Cardiac fibroblast (primary cell): Measurements from ENCODE around the gene ZNF181.
A peak's percentile ranks its signal among the peaks of the same experiment; 100 is the strongest.

ENCODE experiments used
- DNase-seq, 2 donors: peaks; one replicate each; pipeline versions ENCODE4 v3.0.0 to v3.0.0-alpha.2; 2010; ENCODE audit warnings: low read depth in 2 of 2
- H3K4me3 ChIP-seq, 2 donors: replicated peaks in 1 of 2; 1 replicate in 1 of 2; 2 replicates in 1 of 2; pipeline ENCODE4 v1.5.1; 2011; ENCODE audit warnings: low read depth in 2 of 2, low read length in 2 of 2, mild to moderate bottlenecking in 2 of 2, moderate library complexity in 1 of 2
- CTCF ChIP-seq: IDR thresholded peaks from one replicate; pipeline ENCODE4 v1.5.1; 2011; ENCODE audit warnings: low read depth, mild to moderate bottlenecking, low read length, inconsistent platforms

Gene ZNF181

DNA sequence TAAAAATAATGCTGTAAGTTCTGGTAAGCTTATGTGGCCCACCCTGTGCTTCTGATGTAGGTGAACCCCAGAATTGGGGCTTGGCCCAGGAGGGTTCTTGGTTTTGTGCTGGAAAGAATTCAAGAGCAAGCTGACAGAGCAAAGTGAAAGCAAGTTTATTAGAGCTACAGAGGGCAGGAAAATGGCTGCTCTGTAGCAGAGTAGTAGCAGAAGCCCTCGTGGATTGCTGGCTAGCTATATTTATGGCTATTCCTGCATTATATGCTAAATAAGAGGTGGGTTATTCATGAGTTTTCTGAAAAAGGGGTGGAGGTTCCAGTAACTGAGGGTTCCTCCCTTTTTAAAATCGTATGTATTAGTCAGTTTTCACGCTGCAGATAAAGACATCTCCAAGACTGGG is 59.5 kb downstream of the ZNF181 start:
- no peak for TF ChIP-seq CTCF
- no peak for DNase-seq
- no peak overlapping the region for H3K4me3 ChIP-seq

DNA sequence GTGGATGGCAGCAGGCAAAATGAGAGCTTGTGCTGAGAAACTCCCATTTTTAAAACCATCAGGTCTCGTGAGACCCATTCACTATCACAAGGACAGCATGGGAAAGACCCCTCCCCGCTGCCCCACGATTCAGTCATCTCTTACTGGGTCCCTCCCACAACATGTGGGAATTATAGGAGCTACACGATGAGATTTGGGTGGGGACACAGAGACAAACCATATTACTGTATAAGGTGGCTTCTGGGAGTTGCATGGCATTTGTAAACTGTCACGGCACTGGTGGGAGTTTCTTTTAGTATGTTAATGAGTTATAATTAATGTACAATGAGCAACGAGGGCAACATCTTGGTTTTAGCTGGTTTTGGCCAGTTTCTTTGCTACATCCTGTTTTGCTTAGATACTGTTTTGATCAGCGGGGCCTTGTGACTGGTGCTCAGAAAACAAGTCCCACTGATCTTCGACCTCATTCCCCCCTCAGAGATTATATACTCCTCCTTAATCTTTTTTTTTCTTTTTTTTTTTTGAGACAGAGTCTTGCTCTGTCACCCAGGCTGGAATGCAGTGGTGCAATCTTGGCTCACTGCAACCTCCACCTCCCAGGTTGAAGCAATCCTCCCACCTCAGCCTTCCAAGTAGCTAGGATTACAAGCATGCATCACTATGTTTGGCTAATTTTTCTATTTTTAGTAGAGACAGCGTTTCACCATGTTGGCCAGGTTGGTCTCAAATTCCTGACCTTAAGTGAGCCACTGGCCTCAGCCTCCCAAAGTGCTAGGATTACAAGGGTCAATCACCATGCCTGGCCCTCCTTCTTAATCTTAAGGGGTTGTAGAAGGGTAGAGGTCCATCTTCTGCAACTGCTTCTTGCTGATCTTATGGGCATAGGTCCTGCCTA is 60.3 kb downstream of the ZNF181 start:
- peak in 1 of 2 donors; percentile 25 for DNase-seq
- TF ChIP-seq CTCF: no peak
- H3K4me3 ChIP-seq: no peak overlapping the region
